ENCODE results near the gene FNTB. TPM values are rescaled to one million over a fixed set of nuclear protein-coding genes. Genes with fewer than 3 reads are reported as not detected.

Gene FNTB
- total RNA-seq, 2 donors from 2014 or later, result 17.2 to 21.3 TPM

- no peaks in the 10 kb centered on the region for H3K4me1 ChIP-seq (ENCODE audit: control insufficient read depth, insufficient read depth, low read length)
- no peak for DNase-seq
- peaks cover 7% of the 10 kb centered on the region for H3K4me1 Mint-ChIP-seq
- no peaks in the 10 kb centered on the region for H3K9me3 ChIP-seq (ENCODE audit: control insufficient read depth, low read length)
- H3K27ac Mint-ChIP-seq, result no peak overlapping the region
- H3K27ac ChIP-seq (ENCODE audit: low read depth, low read length), result no peak overlapping the region
- no peaks in the 10 kb centered on the region for H3K9me3 Mint-ChIP-seq
- H3K9ac ChIP-seq (ENCODE audit: extremely low read depth, low read length, poor library complexity, severe bottlenecking), result no peak overlapping the region
- 94 to 100% methylated on average over 2 to 4 of the region's 4 CpGs for WGBS, 2 experiments (ENCODE audit: insufficient coverage in 1 of 2, insufficient read length in 1 of 2)
- no peak overlapping the region for H3K4me3 ChIP-seq (ENCODE audit: low read length)
- no peaks in the 10 kb centered on the region for H3K36me3 Mint-ChIP-seq (ENCODE audit: low read depth)
- peaks cover 6% of the 10 kb centered on the region for H3K27me3 Mint-ChIP-seq (ENCODE audit: insufficient read depth)
- H3K36me3 ChIP-seq (ENCODE audit: control insufficient read depth, insufficient read depth, low read length), result no peaks in the 10 kb centered on the region
- H3K27me3 ChIP-seq (ENCODE audit: control insufficient read depth, insufficient read depth, low read length, poor library complexity, severe bottlenecking), result peaks cover 5% of the 10 kb centered on the region
- no peak overlapping the region for H3K4me3 Mint-ChIP-seq
- TF ChIP-seq CTCF (conservative IDR thresholded peaks at IDR 0.05), result no peak
These were observed 4.2 kb downstream of the FNTB start for GRCh38 chr14:64990939-64991338.

GRCh38 chr14:64992328-64992885 lies 5.7 kb downstream of the FNTB start:
- Histone ChIP-seq H3K9me3 (ENCODE audit: control insufficient read depth, low read length) (no peaks in the 10 kb centered on the region), H3K27ac (ENCODE audit: low read depth, low read length) (no peak overlapping the region), H3K27me3 (ENCODE audit: control insufficient read depth, insufficient read depth, low read length, poor library complexity, severe bottlenecking) (no peaks in the 10 kb centered on the region), H3K4me3 (ENCODE audit: low read length) (no peak overlapping the region), H3K36me3 (ENCODE audit: control insufficient read depth, insufficient read depth, low read length) (no peaks in the 10 kb centered on the region), H3K9ac (ENCODE audit: extremely low read depth, low read length, poor library complexity, severe bottlenecking) (no peak overlapping the region), H3K4me1 (ENCODE audit: control insufficient read depth, insufficient read depth, low read length) (no peaks in the 10 kb centered on the region)
- Mint-ChIP-seq H3K27ac (no peak overlapping the region), H3K9me3 (no peaks in the 10 kb centered on the region), H3K4me3 (no peak overlapping the region), H3K27me3 (ENCODE audit: insufficient read depth) (no peaks in the 10 kb centered on the region), H3K36me3 (ENCODE audit: low read depth) (peaks cover 2% of the 10 kb centered on the region), H3K4me1 (peaks cover 3% of the 10 kb centered on the region)
- DNase-seq, result no peak
- TF ChIP-seq CTCF (conservative IDR thresholded peaks at IDR 0.05), result no peak
- WGBS, 2 experiments (ENCODE audit: insufficient coverage in 1 of 2, insufficient read length in 1 of 2), result 94 to 97% methylated on average over 4 to 5 of the region's 5 CpGs

- Histone ChIP-seq H3K27ac (ENCODE audit: low read depth, low read length) (no peak overlapping the region), H3K4me1 (ENCODE audit: control insufficient read depth, insufficient read depth, low read length) (no peaks in the 10 kb centered on the region), H3K9me3 (ENCODE audit: control insufficient read depth, low read length) (no peaks in the 10 kb centered on the region), H3K4me3 (ENCODE audit: low read length) (no peak overlapping the region), H3K9ac (ENCODE audit: extremely low read depth, low read length, poor library complexity, severe bottlenecking) (no peak overlapping the region), H3K27me3 (ENCODE audit: control insufficient read depth, insufficient read depth, low read length, poor library complexity, severe bottlenecking) (no peaks in the 10 kb centered on the region), H3K36me3 (ENCODE audit: control insufficient read depth, insufficient read depth, low read length) (no peaks in the 10 kb centered on the region)
- no peak for DNase-seq
- Mint-ChIP-seq H3K4me1 (peaks cover 3% of the 10 kb centered on the region), H3K36me3 (ENCODE audit: low read depth) (peaks cover 2% of the 10 kb centered on the region), H3K9me3 (no peaks in the 10 kb centered on the region), H3K27ac (no peak overlapping the region), H3K4me3 (no peak overlapping the region), H3K27me3 (ENCODE audit: insufficient read depth) (no peaks in the 10 kb centered on the region)
- 95 to 100% methylated on average over 3 of the region's 3 CpGs for WGBS, 2 experiments (ENCODE audit: insufficient coverage in 1 of 2, insufficient read length in 1 of 2)
- no peak for TF ChIP-seq CTCF (conservative IDR thresholded peaks at IDR 0.05)
These were observed 6.7 kb downstream of the FNTB start for GRCh38 chr14:64993266-64993930.

Data from endodermal cell (in vitro differentiated cells).